CD4-positive, alpha-beta T cell treated with Interleukin-15 for 4 hours (primary cell): ENCODE measurements around the gene CCDC149.

Source experiments
- DNase-seq: peaks from one replicate; pipeline ENCODE4 v3.0.0-alpha.2; 2020; ENCODE audit warnings: low spot score

The CCDC149 gene

GRCh38 chr4:24801136-24801855, 111.5 kb downstream of the CCDC149 start:
- no peak for DNase-seq

- DNase-seq: no peak
Observed at GRCh38 chr4:24800325-24800895, 112.4 kb downstream of the CCDC149 start.

DNA sequence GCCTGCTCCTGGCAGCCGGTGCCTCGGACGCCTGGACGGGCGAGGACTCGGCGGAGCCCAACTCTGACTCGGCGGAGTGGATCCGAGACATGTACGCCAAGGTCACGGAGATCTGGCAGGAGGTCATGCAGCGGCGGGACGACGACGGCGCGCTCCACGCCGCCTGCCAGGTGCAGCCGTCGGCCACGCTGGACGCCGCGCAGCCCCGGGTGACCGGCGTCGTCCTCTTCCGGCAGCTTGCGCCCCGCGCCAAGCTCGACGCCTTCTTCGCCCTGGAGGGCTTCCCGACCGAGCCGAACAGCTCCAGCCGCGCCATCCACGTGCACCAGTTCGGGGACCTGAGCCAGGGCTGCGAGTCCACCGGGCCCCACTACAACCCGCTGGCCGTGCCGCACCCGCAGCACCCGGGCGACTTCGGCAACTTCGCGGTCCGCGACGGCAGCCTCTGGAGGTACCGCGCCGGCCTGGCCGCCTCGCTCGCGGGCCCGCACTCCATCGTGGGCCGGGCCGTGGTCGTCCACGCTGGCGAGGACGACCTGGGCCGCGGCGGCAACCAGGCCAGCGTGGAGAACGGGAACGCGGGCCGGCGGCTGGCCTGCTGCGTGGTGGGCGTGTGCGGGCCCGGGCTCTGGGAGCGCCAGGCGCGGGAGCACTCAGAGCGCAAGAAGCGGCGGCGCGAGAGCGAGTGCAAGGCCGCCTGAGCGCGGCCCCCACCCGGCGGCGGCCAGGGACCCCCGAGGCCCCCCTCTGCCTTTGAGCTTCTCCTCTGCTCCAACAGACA, 113.1 kb downstream of the CCDC149 start:
- no peak for DNase-seq

GRCh38 chr4:24799196-24799543, 113.7 kb downstream of the CCDC149 start:
- no peak for DNase-seq

- DNase-seq: no peak
Observed at GRCh38 chr4:24798036-24798610, 114.7 kb downstream of the CCDC149 start.

DNA sequence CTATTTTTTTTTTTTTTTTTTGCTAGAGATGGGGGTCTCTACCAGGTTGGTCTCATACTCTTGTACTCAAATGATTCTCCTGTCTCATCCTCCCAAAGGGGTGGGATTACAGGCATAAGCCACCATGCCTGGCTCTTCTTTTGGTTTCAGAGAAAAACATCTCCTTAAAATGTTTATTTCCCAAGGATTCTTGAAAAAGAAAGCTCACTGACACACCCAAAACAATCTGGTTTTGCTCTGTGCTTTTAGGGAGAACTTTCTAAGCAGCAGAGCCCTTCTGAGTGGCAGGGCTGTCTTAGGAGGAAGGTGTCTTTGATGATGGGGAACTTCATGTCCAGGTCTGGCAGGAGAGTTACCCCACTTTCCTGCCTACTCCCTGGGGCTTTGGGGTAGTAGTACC, 116.2 kb downstream of the CCDC149 start:
- DNase-seq: no peak

DNA sequence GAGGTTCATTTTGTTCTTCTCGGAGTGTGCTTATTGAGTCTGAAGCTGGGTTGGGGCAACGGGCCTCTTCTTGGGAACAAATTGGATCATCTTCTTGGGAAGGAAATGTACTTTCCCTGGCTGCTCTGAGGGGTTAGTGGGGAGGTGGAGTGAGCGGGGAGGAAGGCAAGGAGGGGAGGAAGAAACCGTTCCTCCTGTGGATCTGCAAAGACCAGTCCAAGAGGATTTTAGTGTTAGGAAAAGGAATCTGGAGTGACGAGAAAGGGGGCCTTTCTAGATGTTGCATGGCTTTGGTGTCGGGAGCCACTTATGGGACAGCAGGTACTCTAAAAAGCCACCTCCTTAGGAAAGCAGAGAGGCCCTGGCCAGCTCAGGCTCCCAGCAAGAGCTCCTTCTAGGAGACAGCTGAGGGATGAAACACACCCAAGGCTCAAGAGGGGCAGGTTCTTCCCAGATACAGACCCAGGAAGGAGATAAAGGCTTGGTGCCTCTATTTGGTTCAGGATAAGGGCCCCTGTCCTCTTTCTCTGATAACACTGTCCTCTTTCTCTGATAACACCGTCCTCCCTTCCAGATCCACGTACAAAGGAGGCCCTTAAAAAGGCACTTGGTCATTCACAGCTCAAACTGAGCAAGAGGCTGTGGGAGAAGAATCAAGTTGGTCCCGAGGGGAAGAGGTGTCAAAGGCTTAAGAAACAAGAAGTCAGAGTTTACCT, 117.0 kb downstream of the CCDC149 start:
- no peak for DNase-seq

GRCh38 chr4:24794916-24795665, 117.8 kb downstream of the CCDC149 start, which contains the start of gene SOD3:
Gene SOD3, plus strand, starts transcription at chr4:24795573. Its CDS starts 3,949 bp downstream, at chr4:24799522.
- no peak for DNase-seq

DNA sequence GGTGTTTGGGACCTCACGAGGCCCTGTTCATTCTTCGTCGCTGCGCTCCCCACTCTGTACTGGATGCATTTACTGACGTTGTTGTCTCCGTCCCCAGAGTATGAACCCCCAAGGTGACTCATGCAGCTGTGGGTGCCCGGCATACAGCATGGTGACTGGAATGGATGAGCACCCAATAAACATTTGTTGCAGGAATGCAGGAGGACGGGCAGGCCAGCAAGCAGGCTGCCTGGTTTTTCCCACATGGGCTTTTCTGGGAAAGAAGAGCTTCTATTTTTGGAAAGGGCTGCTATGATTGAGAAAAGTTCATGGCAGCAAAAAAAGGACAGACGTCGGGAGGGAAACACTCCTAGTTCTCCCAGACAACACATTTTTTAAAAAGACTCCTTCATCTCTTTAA, 118.4 kb downstream of the CCDC149 start:
- no peak for DNase-seq

DNA sequence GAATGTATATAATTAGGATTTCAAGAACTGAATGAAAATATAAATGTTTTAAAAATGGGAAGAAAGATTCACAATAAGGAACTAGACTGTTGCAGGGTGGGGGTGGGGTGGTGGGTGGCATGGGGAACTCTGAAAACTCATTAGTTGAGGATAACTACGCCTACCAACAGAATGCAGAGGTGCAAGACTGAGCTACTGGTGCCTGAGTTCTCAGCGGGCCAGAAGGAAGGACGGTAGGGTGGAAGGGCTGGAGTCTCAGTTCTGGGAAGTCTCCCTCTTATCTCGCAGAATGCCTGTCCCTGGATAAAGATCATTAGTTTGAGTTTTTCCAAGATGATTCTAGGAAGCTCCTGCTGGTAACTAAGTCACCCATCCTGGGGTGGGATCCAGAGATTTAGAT, 118.8 kb downstream of the CCDC149 start:
- no peak for DNase-seq

DNA sequence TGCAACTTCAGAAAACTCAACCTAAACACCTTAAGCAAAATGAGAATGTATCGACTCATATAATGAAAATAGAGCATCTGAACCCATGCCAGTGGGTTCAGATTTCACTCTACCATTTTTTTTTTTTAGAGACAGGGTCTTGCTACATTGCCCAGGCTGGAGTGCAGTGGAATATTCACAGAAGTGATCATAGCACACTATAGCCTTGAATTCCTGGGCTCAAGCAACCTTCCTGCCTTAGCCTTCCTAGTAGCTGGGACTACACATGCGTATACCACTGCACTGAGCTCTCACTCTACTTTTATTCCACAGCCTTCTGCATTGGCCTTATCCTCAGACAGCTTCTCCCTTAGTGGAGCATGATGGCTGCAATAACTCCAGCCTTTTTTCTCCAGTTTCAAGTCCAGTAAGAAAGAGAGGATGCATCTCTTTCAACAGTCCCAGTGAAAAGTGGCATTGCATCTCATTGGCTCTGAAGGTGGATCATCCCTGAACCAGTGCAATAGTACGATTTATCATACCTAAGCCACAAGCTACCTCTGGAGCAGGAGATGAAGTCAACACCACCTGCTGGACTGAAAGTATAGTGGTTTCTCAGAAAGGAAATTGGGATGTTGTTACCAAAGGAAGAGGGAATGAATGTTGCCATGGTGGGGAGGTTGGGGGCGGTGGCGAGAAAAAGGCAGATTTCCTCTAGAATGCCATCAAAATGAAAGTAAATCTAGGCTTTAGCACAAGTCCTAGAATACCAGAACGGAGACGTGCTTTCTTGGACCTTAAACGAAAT, 119.4 kb downstream of the CCDC149 start:
- DNase-seq: no peak

GRCh38 chr4:24792552-24792951, 120.3 kb downstream of the CCDC149 start:
- DNase-seq: no peak

GRCh38 chr4:24791043-24791442, 121.8 kb downstream of the CCDC149 start:
- no peak for DNase-seq

DNA sequence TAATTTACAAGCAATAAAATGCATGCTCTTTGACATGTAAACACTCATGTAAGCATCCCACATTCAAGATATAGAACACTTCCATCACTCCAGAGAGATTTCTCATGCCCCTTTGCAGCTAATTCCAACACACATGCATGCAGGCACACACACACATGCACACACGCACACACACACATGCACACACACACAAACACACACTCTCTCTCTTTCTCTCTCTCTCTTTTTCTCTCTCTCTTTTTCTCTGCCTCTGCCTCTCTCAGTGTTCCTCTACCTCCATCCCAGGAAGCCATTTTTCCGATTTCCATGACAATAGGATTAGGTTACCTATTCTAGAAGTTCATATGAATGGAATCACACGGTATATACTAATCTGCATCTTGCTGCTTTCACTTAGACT, 129.3 kb downstream of the CCDC149 start:
- no peak for DNase-seq

DNA sequence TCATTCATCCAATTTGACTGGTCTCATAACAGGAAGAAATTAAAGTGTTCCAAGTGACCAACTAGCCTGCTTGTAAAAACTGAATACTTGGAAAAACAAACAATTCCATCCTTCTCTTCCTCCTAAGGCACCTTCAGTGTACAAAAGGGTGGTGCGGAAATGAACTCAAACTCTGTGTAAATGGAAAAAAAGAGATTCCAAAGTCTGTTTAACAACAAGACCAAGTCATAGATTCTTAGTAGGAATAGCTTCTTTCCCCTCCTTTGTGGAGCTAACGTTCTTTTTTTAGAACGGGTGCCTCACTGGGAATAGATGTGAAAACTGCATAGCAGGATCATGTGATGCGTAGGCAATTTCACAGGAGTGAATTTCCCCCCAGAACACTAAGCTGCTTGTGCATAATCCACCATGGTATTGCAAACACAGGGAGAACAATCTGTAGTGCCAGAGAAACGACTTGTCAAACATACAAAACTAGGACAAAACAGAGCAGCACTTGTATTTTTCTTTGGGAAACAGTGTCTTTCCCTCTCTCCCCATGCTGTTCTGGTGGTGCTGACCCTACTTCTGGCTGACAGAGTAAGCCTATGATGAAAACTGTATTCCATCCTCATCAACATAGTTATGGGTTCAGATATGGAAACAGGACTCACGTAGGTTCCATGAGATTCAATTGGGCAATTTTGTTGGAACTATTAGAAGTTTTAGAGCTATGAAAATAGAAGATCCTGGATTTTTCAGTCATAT, 130.7 kb downstream of the CCDC149 start:
- DNase-seq: no peak

DNA sequence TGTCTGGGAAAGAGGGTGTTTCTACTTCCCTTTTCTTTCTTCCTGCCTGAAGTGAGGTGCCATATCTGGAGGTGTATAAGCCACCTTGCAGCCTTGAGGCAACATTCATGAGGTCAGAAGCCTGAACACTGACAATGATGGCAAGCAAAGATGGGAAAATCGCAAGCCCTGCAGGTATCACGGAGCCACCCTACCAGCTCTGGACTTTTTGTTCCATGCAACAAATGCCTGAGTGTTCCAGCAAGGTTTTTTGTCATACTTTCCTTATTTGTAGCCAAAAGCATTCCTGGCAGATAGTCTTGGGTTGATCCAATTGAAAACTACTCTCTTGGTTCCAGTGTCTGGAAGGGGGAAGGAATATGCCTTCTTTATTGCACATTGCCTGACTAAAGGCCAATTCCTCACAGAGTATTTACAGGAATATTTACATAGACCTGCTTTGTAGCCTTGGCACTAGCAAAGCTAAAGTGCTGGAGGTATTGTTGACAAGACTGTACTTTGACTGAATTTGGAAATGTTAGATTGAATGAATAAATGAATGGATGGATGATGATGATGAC, 131.8 kb downstream of the CCDC149 start:
- DNase-seq: no peak

DNA sequence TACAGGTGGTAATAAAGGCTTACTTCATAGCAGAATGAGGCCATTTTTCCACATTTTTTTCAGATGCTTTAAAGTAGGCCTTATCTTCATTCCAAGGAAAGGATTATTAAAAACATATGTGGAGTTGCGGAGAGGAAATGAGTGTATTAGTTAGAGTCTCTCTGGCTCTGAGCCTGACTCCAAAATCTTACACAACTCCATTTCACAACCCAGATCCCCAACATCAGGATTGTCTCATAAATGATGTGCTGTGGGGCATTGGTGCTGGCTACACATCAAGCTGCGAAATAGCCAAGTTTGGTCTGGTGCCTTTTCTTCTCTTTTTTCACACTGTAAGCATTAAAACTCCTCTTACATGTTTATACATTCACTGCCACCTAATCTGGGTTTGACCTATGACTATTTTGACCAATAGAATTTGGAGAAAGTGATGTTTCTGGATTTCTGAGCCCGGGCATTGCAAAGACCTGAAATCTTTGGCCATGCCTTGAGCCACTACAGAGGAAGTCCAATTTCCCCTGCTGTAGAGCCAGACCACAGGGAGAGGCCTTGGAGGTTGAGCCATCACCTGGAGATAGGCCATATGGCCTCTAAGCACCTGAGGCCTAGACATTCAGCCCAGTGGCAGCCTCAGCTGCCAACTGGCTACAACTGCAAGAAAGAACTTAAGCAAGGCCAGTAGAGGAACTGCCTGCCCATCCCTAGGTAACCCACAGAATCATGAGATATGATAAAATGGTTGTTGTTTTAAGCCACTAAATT, 134.2 kb downstream of the CCDC149 start:
- no peak for DNase-seq

DNA sequence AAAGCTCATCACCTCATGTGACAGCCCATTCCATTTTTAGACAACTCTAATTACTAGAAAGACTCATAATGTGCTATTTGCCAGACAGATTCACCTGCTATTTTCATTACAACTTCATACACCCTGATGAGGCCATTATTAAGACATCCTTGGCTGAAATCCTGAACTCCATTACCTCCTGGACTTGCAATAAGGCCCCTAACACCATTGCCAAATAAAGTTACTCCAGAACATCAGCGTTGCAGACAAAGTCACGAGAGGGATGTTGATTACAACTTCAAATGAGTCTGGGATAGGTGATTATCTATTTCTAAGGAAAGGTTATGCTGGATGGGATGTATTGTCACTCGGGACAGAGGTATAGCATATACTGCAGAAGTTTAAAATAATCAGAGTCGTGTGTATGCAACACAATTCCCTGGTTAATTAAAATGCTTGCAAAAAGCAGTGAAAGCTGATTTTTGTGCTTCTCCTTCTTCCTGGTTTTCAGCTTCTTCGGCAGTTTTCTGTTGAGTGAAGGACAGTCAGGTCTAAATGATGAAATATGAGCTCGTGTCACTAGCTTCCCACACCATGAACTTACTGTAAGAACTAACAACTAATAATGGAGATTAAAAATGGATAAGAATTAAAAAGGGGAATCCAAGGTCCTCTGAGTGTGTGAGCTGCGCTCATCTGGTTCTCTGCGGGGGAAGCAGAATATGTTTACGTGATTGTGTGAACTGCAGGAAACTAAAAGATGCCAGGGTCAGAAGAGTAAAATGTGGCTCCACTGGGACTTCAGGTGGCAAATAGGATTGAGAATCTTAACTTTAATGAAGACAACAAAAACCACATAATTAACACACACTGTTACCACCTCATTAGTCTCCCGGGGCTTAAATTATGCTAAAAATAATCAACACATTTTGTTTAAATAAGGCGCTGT, 135.0 kb downstream of the CCDC149 start:
- DNase-seq: no peak
